ENCODE data around the gene RBM22. TPM values are rescaled to one million over a fixed set of nuclear protein-coding genes. Genes with fewer than 3 reads are reported as not detected.

RBM22 gene
- total RNA-seq, 5 donors from 2014 or later (not counting 1 experiment from before 2014, with no cell fraction given) = 73.3 to 98.8 (median 82.3) TPM

DNA sequence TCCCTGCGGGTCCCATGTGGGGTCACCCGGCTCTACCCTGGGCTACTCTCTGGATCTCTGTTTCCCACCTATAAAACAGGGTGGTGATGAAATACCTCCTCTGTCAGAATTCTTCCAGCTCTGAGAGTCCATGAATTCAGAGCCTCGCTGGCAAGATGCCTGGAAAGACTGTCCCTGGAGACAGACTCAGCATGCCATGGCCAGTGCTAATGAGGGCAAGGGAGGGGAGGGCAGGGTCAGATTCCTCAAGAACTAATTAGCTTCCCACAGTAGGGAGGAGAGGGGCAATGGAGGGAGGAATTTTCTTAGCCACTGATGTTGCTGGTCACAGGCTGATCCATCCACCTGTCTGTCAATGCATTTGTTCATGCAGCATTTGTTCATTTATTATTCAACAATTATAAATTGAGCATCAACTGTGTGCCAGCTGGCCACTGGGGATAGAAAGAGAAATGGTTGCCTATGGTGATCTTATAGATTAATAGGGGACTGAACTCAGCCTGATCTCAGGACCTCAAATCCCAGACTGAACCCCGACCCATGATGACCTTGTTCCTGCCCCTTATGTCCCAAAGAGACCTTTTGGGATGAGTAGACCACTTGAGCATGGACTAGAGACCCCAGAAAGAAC lies 55.7 kb downstream of the RBM22 start:
- no peak overlapping the region for H3K27ac Mint-ChIP-seq
- no peak overlapping the region for H3K4me3 Mint-ChIP-seq
- ChIA-PET CTCF (interaction anchor here in 1 of 2 donors (0.6 kb wide), 1 partner anchor 26 kb away, joined by 5 read pairs; no protein-coding TSS in a partner anchor), POLR2A (no interaction called here)
- no peaks in the 10 kb centered on the region for H3K4me1 Mint-ChIP-seq
- H3K27me3 Mint-ChIP-seq = peaks cover 0 to 6% of the 10 kb centered on the region in 2 donors
- DNase-seq (no peak), ATAC-seq (replicated peaks in 1 of 4) (no peak)
- Histone ChIP-seq H3K27ac (ENCODE audit: low read length) (no peak overlapping the region), H3K4me3 (ENCODE audit: control insufficient read depth in 1 of 2, extremely low read depth in 1 of 2, low read length in 1 of 2) (no peak overlapping the region), H3K9me3 (no peaks in the 10 kb centered on the region), H3K27me3 (replicated peaks in 1 of 2; ENCODE audit: control insufficient read depth in 2 of 2, extremely low read depth in 1 of 2, insufficient read depth in 2 of 2, low read length in 1 of 2) (peaks cover 0 to 11% of the 10 kb centered on the region in 2 experiments), H3K4me1 (ENCODE audit: control insufficient read depth in 1 of 2, extremely low read depth in 1 of 2, insufficient read depth in 2 of 2, low read length in 2 of 2) (no peaks in the 10 kb centered on the region), H3K36me3 (ENCODE audit: control insufficient read depth in 2 of 2, extremely low read depth in 1 of 2, insufficient read depth in 1 of 2, low read length in 1 of 2) (no peaks in the 10 kb centered on the region)
- no peaks in the 10 kb centered on the region for H3K9me3 Mint-ChIP-seq
- WGBS (ENCODE audit: insufficient coverage) = 55% methylated on average over 2 of the region's 4 CpGs
- no peaks in the 10 kb centered on the region for H3K36me3 Mint-ChIP-seq

DNA sequence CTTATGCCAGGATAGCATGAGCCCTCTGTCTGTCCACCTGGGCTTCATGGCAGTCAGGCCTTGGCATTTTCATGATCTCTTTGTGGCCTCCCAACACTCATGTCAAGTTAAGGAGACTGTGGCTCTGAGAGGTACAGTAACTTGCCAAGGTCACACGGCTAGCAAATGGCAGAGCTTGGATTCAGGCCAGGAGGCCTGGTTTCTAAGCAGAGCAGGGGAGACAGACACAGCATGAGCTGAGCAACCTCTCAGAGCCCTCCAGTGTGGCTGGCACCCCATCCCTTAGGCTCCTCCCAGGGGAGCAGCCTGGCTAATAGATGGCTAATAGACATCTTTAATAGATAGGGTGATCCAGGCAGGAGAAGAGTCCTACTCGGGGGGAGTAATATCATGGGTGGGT lies 56.3 kb downstream of the RBM22 start:
- Histone ChIP-seq H3K36me3 (ENCODE audit: control insufficient read depth in 2 of 2, extremely low read depth in 1 of 2, insufficient read depth in 1 of 2, low read length in 1 of 2) (no peaks in the 10 kb centered on the region), H3K9me3 (no peaks in the 10 kb centered on the region), H3K4me1 (ENCODE audit: control insufficient read depth in 1 of 2, extremely low read depth in 1 of 2, insufficient read depth in 2 of 2, low read length in 2 of 2) (no peaks in the 10 kb centered on the region), H3K27me3 (replicated peaks in 1 of 2; ENCODE audit: control insufficient read depth in 2 of 2, extremely low read depth in 1 of 2, insufficient read depth in 2 of 2, low read length in 1 of 2) (peaks cover 0 to 15% of the 10 kb centered on the region in 2 experiments), H3K4me3 (ENCODE audit: control insufficient read depth in 1 of 2, extremely low read depth in 1 of 2, low read length in 1 of 2) (no peak overlapping the region), H3K27ac (ENCODE audit: low read length) (no peak overlapping the region)
- no peaks in the 10 kb centered on the region for H3K36me3 Mint-ChIP-seq
- ChIA-PET POLR2A (interaction anchor here in 1 of 2 donors (0.7 kb wide), 1 partner anchor 27 kb away, joined by 5 read pairs; no protein-coding TSS in a partner anchor), CTCF (interaction anchor here (0.6 to 0.7 kb wide), 2 partner anchors 240 to 1205 kb away, joined by 4 to 5 read pairs; no protein-coding TSS in a partner anchor)
- H3K27ac Mint-ChIP-seq = no peak overlapping the region
- WGBS (ENCODE audit: insufficient coverage) = 83% methylated on average over 2 of the region's 2 CpGs
- H3K9me3 Mint-ChIP-seq = no peaks in the 10 kb centered on the region
- peaks cover 0 to 6% of the 10 kb centered on the region in 2 donors for H3K27me3 Mint-ChIP-seq
- no peaks in the 10 kb centered on the region for H3K4me1 Mint-ChIP-seq
- ATAC-seq (replicated peaks in 1 of 4) (no peak), DNase-seq (no peak)
- no peak overlapping the region for H3K4me3 Mint-ChIP-seq

DNA sequence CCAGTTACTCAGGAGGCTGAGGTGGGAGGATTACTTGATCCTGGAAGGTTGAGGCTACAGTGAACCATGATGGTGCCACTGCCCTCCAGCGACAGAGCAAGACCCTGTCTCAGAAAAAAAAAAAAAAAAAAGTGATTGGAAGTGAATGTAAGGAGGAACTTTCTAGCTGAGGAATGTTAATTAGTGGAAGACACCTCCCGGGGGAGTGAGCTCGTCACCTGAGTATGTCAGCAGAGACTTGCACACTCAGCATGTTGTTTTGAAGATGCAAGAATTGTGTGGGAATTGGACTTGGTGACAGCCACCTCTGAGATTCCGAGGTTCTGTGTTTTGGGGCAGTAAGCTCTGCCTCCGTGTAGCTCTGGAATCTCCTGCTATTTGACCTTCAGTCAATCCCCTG lies 56.8 kb downstream of the RBM22 start:
- no peak overlapping the region for H3K4me3 ChIP-seq (ENCODE audit: control insufficient read depth in 1 of 2, extremely low read depth in 1 of 2, low read length in 1 of 2)
- H3K4me1 Mint-ChIP-seq = no peaks in the 10 kb centered on the region
- 89% methylated on average over 5 of the region's 5 CpGs for WGBS (ENCODE audit: insufficient coverage)
- H3K27me3 ChIP-seq (replicated peaks in 1 of 2; ENCODE audit: control insufficient read depth in 2 of 2, extremely low read depth in 1 of 2, insufficient read depth in 2 of 2, low read length in 1 of 2) = peaks cover 0 to 19% of the 10 kb centered on the region in 2 experiments
- H3K27me3 Mint-ChIP-seq = peaks cover 0 to 6% of the 10 kb centered on the region in 2 donors
- no peaks in the 10 kb centered on the region for H3K36me3 ChIP-seq (ENCODE audit: control insufficient read depth in 2 of 2, extremely low read depth in 1 of 2, insufficient read depth in 1 of 2, low read length in 1 of 2)
- no peaks in the 10 kb centered on the region for H3K36me3 Mint-ChIP-seq
- POLR2A ChIA-PET = interaction anchor here in 1 of 2 donors (0.7 kb wide), 1 partner anchor 27 kb away, joined by 5 read pairs; no protein-coding TSS in a partner anchor
- DNase-seq (no peak), ATAC-seq (replicated peaks in 1 of 4) (no peak)
- H3K27ac ChIP-seq (ENCODE audit: low read length) = no peak overlapping the region
- no peak overlapping the region for H3K4me3 Mint-ChIP-seq
- no peaks in the 10 kb centered on the region for H3K9me3 ChIP-seq
- CTCF ChIA-PET = interaction anchor here (0.6 to 0.7 kb wide), 2 partner anchors 240 to 1204 kb away, joined by 4 to 5 read pairs; no protein-coding TSS in a partner anchor
- no peaks in the 10 kb centered on the region for H3K4me1 ChIP-seq (ENCODE audit: control insufficient read depth in 1 of 2, extremely low read depth in 1 of 2, insufficient read depth in 2 of 2, low read length in 2 of 2)
- no peak overlapping the region for H3K27ac Mint-ChIP-seq
- H3K9me3 Mint-ChIP-seq = no peaks in the 10 kb centered on the region

DNA sequence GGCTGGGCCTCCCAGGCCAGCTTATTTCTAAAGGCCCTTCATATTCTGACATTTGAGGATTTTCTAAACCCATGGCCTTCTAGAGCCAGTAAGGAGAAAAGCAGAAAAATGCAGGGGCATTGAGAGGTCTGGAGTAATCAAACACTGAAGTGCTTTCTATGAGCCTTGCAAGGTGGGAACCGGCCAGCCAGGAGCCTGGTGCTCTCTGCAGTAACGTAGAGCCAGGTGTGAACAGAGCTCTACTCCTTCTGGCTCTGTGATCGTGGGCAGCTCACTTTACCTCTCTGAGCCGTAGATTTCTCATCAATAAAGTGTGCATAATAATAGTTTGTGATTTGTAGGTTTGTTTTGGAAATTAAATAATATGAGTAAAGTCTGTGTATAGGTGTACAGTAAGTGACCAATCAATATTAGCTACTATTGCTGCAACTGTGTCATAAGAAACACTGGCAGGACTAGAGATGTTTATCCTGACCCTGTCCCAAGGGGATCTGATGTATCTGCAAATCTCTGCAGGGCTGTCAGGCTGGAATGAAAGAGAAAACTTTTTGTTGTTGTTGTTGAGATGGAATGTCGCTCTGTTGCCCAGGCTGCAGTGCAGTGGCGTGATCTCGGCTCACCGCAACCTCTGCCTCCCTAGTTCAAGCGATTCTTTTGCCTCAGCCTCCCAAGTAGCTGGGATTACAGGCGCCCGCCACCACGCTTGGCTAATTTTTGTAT lies 57.7 kb downstream of the RBM22 start:
- ATAC-seq (replicated peaks in 1 of 4) = no peak
- Mint-ChIP-seq H3K4me1 (no peaks in the 10 kb centered on the region), H3K27ac (no peak overlapping the region), H3K36me3 (no peaks in the 10 kb centered on the region), H3K9me3 (no peaks in the 10 kb centered on the region), H3K4me3 (no peak overlapping the region), H3K27me3 (peaks cover 2 to 9% of the 10 kb centered on the region in 2 donors)
- H3K27ac ChIP-seq (ENCODE audit: low read length) = no peak overlapping the region
- DNase-seq = no peak
- ChIA-PET POLR2A (no interaction called here), CTCF (interaction anchor here in 1 of 2 donors (0.5 kb wide), 1 partner anchor 807 kb away, joined by 3 read pairs; no protein-coding TSS in a partner anchor)
- no peaks in the 10 kb centered on the region for H3K4me1 ChIP-seq (ENCODE audit: control insufficient read depth in 1 of 2, extremely low read depth in 1 of 2, insufficient read depth in 2 of 2, low read length in 2 of 2)
- 90% methylated on average over 2 of the region's 12 CpGs for WGBS (ENCODE audit: insufficient coverage)
- no peak overlapping the region for H3K4me3 ChIP-seq (ENCODE audit: control insufficient read depth in 1 of 2, extremely low read depth in 1 of 2, low read length in 1 of 2)
- H3K9me3 ChIP-seq = no peaks in the 10 kb centered on the region
- no peaks in the 10 kb centered on the region for H3K36me3 ChIP-seq (ENCODE audit: control insufficient read depth in 2 of 2, extremely low read depth in 1 of 2, insufficient read depth in 1 of 2, low read length in 1 of 2)
- H3K27me3 ChIP-seq (replicated peaks in 1 of 2; ENCODE audit: control insufficient read depth in 2 of 2, extremely low read depth in 1 of 2, insufficient read depth in 2 of 2, low read length in 1 of 2) = peaks cover 0 to 25% of the 10 kb centered on the region in 2 experiments

DNA sequence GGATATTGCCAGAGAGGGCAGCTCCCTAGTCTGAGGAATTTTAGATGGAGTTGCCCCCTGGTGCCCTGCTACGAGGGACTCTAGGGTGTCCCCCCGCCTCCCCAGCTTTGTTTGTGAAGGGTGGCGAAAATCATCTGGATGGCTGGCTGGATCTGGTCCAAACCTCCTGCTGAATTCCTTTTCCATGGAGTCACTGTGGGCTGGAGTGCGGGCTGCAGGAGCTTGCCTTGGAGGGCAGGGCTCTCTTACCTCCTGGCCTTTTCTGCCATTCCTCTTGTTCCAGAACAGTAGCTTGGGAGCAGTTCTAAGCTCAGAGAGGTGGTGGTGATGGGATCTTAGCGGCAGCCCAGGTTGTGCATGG lies 58.3 kb downstream of the RBM22 start:
- no peaks in the 10 kb centered on the region for H3K36me3 Mint-ChIP-seq
- Histone ChIP-seq H3K27ac (ENCODE audit: low read length) (no peak overlapping the region), H3K4me1 (ENCODE audit: control insufficient read depth in 1 of 2, extremely low read depth in 1 of 2, insufficient read depth in 2 of 2, low read length in 2 of 2) (no peaks in the 10 kb centered on the region), H3K9me3 (no peaks in the 10 kb centered on the region), H3K36me3 (ENCODE audit: control insufficient read depth in 2 of 2, extremely low read depth in 1 of 2, insufficient read depth in 1 of 2, low read length in 1 of 2) (no peaks in the 10 kb centered on the region), H3K4me3 (ENCODE audit: control insufficient read depth in 1 of 2, extremely low read depth in 1 of 2, low read length in 1 of 2) (no peak overlapping the region), H3K27me3 (replicated peaks in 1 of 2; ENCODE audit: control insufficient read depth in 2 of 2, extremely low read depth in 1 of 2, insufficient read depth in 2 of 2, low read length in 1 of 2) (peaks cover 0 to 28% of the 10 kb centered on the region in 2 experiments)
- DNase-seq (no peak), ATAC-seq (replicated peaks in 1 of 4) (no peak)
- 79% methylated on average over 5 of the region's 5 CpGs for WGBS (ENCODE audit: insufficient coverage)
- no peak overlapping the region for H3K4me3 Mint-ChIP-seq
- ChIA-PET POLR2A (no interaction called here), CTCF (no interaction called here)
- peaks cover 5 to 9% of the 10 kb centered on the region in 2 donors for H3K27me3 Mint-ChIP-seq
- H3K9me3 Mint-ChIP-seq = no peaks in the 10 kb centered on the region
- no peaks in the 10 kb centered on the region for H3K4me1 Mint-ChIP-seq
- no peak overlapping the region for H3K27ac Mint-ChIP-seq

DNA sequence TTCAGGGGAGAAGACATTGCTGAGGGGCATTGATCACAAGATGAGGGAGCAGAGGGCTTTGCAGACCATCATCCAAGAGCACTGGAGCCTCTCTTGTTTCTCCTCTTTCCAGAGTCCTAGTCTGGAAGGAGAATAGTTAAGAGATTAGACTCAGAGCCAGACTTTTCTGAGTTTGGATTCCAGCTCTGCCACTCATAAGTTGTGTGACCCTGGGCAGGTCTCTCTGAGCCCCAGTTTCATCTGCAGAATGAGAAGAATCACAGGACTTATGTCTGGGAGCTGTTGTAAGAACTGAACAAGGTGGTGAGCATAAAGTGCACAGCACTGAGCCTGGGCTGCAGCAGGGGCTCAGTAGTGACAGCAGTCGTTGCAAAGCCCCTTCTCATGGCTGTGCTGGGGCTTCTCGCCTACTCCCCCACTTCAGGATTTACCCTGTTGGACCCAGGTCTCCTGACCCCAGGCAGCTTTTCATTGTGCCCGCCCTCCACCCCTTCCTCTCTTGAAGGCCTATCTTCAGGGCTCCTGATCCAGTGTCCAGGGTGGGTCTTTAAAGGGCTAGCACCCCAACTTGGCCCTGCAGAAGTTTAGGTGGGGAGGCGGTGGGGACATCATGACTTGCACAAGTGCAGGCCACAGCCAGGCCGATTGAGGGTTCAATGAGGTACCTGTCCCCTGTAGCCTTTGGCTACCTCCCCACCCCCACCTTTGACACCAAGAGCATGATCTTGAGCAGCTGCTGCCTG lies 58.9 kb downstream of the RBM22 start:
- no peak overlapping the region for H3K4me3 ChIP-seq (ENCODE audit: control insufficient read depth in 1 of 2, extremely low read depth in 1 of 2, low read length in 1 of 2)
- Mint-ChIP-seq H3K4me3 (no peak overlapping the region), H3K27me3 (peaks cover 7 to 8% of the 10 kb centered on the region in 2 donors), H3K27ac (no peak overlapping the region), H3K36me3 (no peaks in the 10 kb centered on the region), H3K9me3 (no peaks in the 10 kb centered on the region), H3K4me1 (no peaks in the 10 kb centered on the region)
- H3K27ac ChIP-seq (ENCODE audit: low read length) = no peak overlapping the region
- peaks cover 0 to 30% of the 10 kb centered on the region in 2 experiments for H3K27me3 ChIP-seq (replicated peaks in 1 of 2; ENCODE audit: control insufficient read depth in 2 of 2, extremely low read depth in 1 of 2, insufficient read depth in 2 of 2, low read length in 1 of 2)
- ChIA-PET POLR2A (no interaction called here), CTCF (no interaction called here)
- no peaks in the 10 kb centered on the region for H3K4me1 ChIP-seq (ENCODE audit: control insufficient read depth in 1 of 2, extremely low read depth in 1 of 2, insufficient read depth in 2 of 2, low read length in 2 of 2)
- H3K36me3 ChIP-seq (ENCODE audit: control insufficient read depth in 2 of 2, extremely low read depth in 1 of 2, insufficient read depth in 1 of 2, low read length in 1 of 2) = no peaks in the 10 kb centered on the region
- WGBS (ENCODE audit: insufficient coverage) = 50% methylated on average over 1 of the region's 5 CpGs
- DNase-seq (no peak), ATAC-seq (replicated peaks in 1 of 4) (no peak)
- no peaks in the 10 kb centered on the region for H3K9me3 ChIP-seq
